ENCODE data around the gene MEN1.

GRCh38 chr11:64854157-64854533 lies 43.8 kb upstream of the MEN1 start:
- TF ChIP-seq POLR2A (IDR thresholded peaks at IDR 0.05; ENCODE audit: low read length) (no peak), GATA1 (IDR thresholded peaks at IDR 0.05; ENCODE audit: low read depth, low read length) (no peak)

Measured in erythroblast (primary cell).